Type B pancreatic cell (in vitro differentiated cells): ENCODE data around the gene TIMM44. TPM values are rescaled to one million over a fixed set of nuclear protein-coding genes. Genes with fewer than 3 reads are reported as not detected.

ENCODE experiments used
- DNase-seq: peaks from one replicate; pipeline ENCODE4 v3.0.0; 2021; ENCODE audit warnings: mixed read lengths; ENCODE audit not compliant: unreplicated experiment; ENCODE audit errors: extremely low spot score
- H3K27ac Mint-ChIP-seq: 2 replicates; pipeline ENCODE4 v1.8.0; 2021; ENCODE audit warnings: mild to moderate bottlenecking, mixed read lengths
- H3K27me3 Mint-ChIP-seq: 2 replicates; pipeline ENCODE4 v1.8.0; 2021; ENCODE audit warnings: mixed read lengths
- H3K36me3 Mint-ChIP-seq: 2 replicates; pipeline ENCODE4 v1.8.0; 2021; ENCODE audit warnings: mixed read lengths
- H3K4me1 Mint-ChIP-seq: one replicate; pipeline ENCODE4 v1.8.0; 2021; ENCODE audit warnings: mixed read lengths; ENCODE audit not compliant: unreplicated experiment
- H3K4me3 Mint-ChIP-seq: 2 replicates; pipeline ENCODE4 v1.8.0; 2021; ENCODE audit warnings: mild to moderate bottlenecking, mixed read lengths
- H3K9me3 Mint-ChIP-seq: 2 replicates; pipeline ENCODE4 v1.8.0; 2021; ENCODE audit warnings: mixed read lengths
- CTCF ChIP-seq: fragments of 200-600 bp; sonication (generic); conservative IDR thresholded peaks from 2 replicates; pipeline ENCODE4 v1.5.0; 2021; ENCODE audit warnings: antibody characterized with exemption, mild to moderate bottlenecking
- total RNA-seq: library from RNA; stranded (reverse); gene quantifications from 2 replicates; pipeline ENCODE4 v1.2.1, GENCODE V29; 2021; ENCODE audit warnings: low replicate concordance

TIMM44 gene
- total RNA-seq, 1 donor from 2014 or later: 80.4 TPM

GRCh38 chr19:7979011-7979410 is 35.5 kb upstream of the TIMM44 start:
- Mint-ChIP-seq H3K4me3 (no peak overlapping the region), H3K9me3 (no peaks in the 10 kb centered on the region), H3K36me3 (peaks cover under 1% of the 10 kb centered on the region)

DNA sequence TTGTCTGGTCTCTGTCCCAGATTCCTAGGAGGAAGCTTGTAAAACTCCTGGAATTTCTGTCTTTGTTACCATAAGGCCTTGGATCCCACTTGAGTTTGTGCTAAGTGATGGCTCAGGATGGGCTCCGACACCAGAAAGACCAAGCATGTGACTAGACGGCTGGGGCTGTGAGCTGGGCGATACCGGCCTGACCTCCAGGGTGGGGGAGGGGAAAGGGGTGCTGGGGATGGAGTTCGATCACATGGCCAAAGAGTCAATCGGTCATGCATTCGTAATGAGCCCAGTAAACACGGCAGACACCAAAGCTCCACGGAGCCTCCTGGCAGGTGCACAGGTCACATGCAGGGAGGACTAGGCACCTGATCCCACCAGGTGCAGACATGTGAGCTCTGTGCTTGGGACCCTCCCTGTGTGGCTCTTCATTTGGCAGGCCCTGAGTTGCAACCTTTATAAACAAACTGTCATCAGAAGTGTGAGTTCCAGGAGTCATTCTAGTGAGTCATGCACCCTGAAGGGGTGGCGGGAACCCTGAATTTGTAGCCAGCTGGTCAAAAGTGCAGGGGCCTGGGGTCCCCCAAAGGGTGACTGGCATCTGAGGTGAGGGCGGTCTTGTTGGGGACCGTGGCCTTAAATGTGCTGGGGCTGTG is 34.8 kb upstream of the TIMM44 start:
- no peak for TF ChIP-seq CTCF
- no peaks in the 10 kb centered on the region for H3K4me1 Mint-ChIP-seq
- no peak for DNase-seq
- peaks cover 8% of the 10 kb centered on the region for H3K36me3 Mint-ChIP-seq
- no peak overlapping the region for H3K4me3 Mint-ChIP-seq
- no peaks in the 10 kb centered on the region for H3K27me3 Mint-ChIP-seq
- no peaks in the 10 kb centered on the region for H3K9me3 Mint-ChIP-seq
- no peak overlapping the region for H3K27ac Mint-ChIP-seq

More at GRCh38 chr19:7979011-7979410, 35.5 kb upstream of the TIMM44 start:
- no peak for DNase-seq
- Mint-ChIP-seq H3K27me3 (no peaks in the 10 kb centered on the region), H3K4me1 (no peaks in the 10 kb centered on the region), H3K27ac (no peak overlapping the region)
- no peak for TF ChIP-seq CTCF

GRCh38 chr19:7977723-7978040 is 34.2 kb upstream of the TIMM44 start:
- peaks cover 8% of the 10 kb centered on the region for H3K36me3 Mint-ChIP-seq
- H3K4me3 Mint-ChIP-seq: no peak overlapping the region
- no peak for TF ChIP-seq CTCF
- H3K9me3 Mint-ChIP-seq: no peaks in the 10 kb centered on the region
- no peaks in the 10 kb centered on the region for H3K4me1 Mint-ChIP-seq
- no peak overlapping the region for H3K27ac Mint-ChIP-seq
- H3K27me3 Mint-ChIP-seq: no peaks in the 10 kb centered on the region
- DNase-seq: no peak

DNA sequence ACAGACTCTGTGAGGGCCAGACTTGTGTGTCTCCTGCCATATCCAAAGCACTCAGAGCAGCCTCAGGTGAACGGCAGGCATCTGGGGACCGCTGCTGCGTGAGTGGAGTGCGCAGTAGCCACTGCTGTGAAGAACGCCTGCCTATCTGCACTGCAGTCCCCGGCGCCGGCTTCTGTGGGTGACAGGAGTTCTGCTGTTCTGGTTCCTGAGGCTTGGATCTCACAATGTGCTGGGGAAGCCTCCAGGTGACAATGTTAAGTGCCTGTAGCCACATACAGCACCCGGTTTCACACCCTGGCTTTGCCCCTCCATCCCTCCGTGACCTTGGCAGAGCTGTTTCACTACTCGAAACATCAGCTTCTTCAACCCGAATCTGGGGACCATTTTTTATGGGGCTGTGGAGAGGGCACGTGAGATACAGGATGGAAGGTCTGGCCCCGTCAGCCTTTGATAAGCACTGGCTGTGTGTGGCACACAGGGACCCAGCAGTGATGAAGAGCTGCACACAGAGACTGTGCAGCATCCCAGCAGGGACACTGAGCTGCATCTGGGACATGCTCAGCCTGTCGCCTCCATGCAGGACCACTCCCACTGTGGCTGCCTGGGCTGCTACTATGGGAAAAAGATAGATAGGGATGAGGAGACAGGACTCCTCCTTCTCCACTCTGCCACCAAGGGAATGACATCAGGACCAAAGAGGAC is 33.7 kb upstream of the TIMM44 start:
- peaks cover 8% of the 10 kb centered on the region for H3K36me3 Mint-ChIP-seq
- no peak overlapping the region for H3K4me3 Mint-ChIP-seq
- no peaks in the 10 kb centered on the region for H3K9me3 Mint-ChIP-seq
- DNase-seq: no peak
- no peaks in the 10 kb centered on the region for H3K27me3 Mint-ChIP-seq
- H3K4me1 Mint-ChIP-seq: no peaks in the 10 kb centered on the region
- no peak overlapping the region for H3K27ac Mint-ChIP-seq
- no peak for TF ChIP-seq CTCF

- Mint-ChIP-seq H3K4me1 (no peaks in the 10 kb centered on the region), H3K9me3 (no peaks in the 10 kb centered on the region), H3K27me3 (no peaks in the 10 kb centered on the region), H3K36me3 (peaks cover 8% of the 10 kb centered on the region), H3K27ac (no peak overlapping the region), H3K4me3 (no peak overlapping the region)
- no peak for DNase-seq
- TF ChIP-seq CTCF: no peak
These were observed 33.0 kb upstream of the TIMM44 start for GRCh38 chr19:7976461-7976860.
